ENCODE results near the gene HNF1A. TPM values are rescaled to one million over a fixed set of nuclear protein-coding genes. Genes with fewer than 3 reads are reported as not detected.

HNF1A gene
- total and polyA plus RNA-seq, 10 of the 15 experiments (the other 5 are each of a cell fraction or from before 2014, with no cell fraction given) = 0.10 TPM; not detected in 9

DNA sequence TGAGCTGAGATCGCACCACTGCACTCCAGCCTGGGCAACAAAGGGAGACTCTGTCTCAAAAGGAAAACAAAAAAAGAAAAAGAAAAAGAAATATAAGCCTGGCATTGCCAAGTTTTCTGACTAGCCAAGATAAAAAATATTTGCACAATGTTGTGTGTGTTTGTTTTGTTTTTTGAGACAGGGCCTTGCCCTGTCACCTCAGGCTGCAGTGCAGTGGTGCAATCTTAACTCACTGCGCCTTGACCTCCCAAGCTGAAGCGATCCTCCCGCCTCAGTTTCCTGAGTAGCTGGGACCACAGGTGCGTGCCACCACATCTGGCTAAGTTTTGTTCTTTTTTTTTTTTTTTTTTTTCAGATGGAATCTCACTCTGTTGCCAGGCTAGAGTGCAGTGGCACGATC, 43.4 kb downstream of the HNF1A start (continued):
- TF ChIP-seq, protein P1, sequence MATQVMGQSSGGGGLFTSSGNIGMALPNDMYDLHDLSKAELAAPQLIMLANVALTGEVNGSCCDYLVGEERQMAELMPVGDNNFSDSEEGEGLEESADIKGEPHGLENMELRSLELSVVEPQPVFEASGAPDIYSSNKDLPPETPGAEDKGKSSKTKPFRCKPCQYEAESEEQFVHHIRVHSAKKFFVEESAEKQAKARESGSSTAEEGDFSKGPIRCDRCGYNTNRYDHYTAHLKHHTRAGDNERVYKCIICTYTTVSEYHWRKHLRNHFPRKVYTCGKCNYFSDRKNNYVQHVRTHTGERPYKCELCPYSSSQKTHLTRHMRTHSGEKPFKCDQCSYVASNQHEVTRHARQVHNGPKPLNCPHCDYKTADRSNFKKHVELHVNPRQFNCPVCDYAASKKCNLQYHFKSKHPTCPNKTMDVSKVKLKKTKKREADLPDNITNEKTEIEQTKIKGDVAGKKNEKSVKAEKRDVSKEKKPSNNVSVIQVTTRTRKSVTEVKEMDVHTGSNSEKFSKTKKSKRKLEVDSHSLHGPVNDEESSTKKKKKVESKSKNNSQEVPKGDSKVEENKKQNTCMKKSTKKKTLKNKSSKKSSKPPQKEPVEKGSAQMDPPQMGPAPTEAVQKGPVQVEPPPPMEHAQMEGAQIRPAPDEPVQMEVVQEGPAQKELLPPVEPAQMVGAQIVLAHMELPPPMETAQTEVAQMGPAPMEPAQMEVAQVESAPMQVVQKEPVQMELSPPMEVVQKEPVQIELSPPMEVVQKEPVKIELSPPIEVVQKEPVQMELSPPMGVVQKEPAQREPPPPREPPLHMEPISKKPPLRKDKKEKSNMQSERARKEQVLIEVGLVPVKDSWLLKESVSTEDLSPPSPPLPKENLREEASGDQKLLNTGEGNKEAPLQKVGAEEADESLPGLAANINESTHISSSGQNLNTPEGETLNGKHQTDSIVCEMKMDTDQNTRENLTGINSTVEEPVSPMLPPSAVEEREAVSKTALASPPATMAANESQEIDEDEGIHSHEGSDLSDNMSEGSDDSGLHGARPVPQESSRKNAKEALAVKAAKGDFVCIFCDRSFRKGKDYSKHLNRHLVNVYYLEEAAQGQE (IDR thresholded peaks at IDR 0.05; ENCODE audit: low read depth, low read length) = no peak
- no peak for TF ChIP-seq RELA (IDR thresholded peaks at IDR 0.05; ENCODE audit: borderline replicate concordance, partially characterized antibody)
- TF ChIP-seq, protein P2, sequence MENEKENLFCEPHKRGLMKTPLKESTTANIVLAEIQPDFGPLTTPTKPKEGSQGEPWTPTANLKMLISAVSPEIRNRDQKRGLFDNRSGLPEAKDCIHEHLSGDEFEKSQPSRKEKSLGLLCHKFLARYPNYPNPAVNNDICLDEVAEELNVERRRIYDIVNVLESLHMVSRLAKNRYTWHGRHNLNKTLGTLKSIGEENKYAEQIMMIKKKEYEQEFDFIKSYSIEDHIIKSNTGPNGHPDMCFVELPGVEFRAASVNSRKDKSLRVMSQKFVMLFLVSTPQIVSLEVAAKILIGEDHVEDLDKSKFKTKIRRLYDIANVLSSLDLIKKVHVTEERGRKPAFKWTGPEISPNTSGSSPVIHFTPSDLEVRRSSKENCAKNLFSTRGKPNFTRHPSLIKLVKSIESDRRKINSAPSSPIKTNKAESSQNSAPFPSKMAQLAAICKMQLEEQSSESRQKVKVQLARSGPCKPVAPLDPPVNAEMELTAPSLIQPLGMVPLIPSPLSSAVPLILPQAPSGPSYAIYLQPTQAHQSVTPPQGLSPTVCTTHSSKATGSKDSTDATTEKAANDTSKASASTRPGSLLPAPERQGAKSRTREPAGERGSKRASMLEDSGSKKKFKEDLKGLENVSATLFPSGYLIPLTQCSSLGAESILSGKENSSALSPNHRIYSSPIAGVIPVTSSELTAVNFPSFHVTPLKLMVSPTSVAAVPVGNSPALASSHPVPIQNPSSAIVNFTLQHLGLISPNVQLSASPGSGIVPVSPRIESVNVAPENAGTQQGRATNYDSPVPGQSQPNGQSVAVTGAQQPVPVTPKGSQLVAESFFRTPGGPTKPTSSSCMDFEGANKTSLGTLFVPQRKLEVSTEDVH (IDR thresholded peaks at IDR 0.05; ENCODE audit: low read depth, partially characterized antibody) = no peak
- TF ChIP-seq RAD21 (IDR thresholded peaks at IDR 0.05; ENCODE audit: insufficient read depth, low read depth, low read length) = no peak
- TF ChIP-seq, protein P3, sequence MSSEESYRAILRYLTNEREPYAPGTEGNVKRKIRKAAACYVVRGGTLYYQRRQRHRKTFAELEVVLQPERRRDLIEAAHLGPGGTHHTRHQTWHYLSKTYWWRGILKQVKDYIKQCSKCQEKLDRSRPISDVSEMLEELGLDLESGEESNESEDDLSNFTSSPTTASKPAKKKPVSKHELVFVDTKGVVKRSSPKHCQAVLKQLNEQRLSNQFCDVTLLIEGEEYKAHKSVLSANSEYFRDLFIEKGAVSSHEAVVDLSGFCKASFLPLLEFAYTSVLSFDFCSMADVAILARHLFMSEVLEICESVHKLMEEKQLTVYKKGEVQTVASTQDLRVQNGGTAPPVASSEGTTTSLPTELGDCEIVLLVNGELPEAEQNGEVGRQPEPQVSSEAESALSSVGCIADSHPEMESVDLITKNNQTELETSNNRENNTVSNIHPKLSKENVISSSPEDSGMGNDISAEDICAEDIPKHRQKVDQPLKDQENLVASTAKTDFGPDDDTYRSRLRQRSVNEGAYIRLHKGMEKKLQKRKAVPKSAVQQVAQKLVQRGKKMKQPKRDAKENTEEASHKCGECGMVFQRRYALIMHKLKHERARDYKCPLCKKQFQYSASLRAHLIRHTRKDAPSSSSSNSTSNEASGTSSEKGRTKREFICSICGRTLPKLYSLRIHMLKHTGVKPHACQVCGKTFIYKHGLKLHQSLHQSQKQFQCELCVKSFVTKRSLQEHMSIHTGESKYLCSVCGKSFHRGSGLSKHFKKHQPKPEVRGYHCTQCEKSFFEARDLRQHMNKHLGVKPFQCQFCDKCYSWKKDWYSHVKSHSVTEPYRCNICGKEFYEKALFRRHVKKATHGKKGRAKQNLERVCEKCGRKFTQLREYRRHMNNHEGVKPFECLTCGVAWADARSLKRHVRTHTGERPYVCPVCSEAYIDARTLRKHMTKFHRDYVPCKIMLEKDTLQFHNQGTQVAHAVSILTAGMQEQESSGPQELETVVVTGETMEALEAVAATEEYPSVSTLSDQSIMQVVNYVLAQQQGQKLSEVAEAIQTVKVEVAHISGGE (CRISPR knock-in tag; IDR thresholded peaks at IDR 0.05) = no peak
- no peak for TF ChIP-seq MTA2 (IDR thresholded peaks at IDR 0.05; ENCODE audit: low read depth)
- TF ChIP-seq NR2C2 (IDR thresholded peaks at IDR 0.05; ENCODE audit: borderline replicate concordance, control insufficient read depth, insufficient read length, low read depth) = no peak
- no peak for TF ChIP-seq NFXL1 (IDR thresholded peaks at IDR 0.05; ENCODE audit: borderline replicate concordance)
- no peak for TF ChIP-seq BMI1 (IDR thresholded peaks at IDR 0.05; ENCODE audit: borderline replicate concordance)
- TF ChIP-seq EP300 (IDR thresholded peaks at IDR 0.05; ENCODE audit: borderline replicate concordance in 1 of 2, control insufficient read depth in 1 of 2, low read depth in 2 of 2, low read length in 2 of 2) = no peak
- no peak for TF ChIP-seq ZNF622 (IDR thresholded peaks at IDR 0.05)

Data from GM12878 (cell line).